Neuron (in vitro differentiated cells): ENCODE results near the gene E4F1.

Experiments
- H2AFZ ChIP-seq: one replicate; pipeline ENCODE4 v1.6.1; 2013; ENCODE audit warnings: low read depth, mild to moderate bottlenecking, inconsistent platforms, low read length, moderate library complexity
- H3K27me3 ChIP-seq: one replicate; pipeline ENCODE4 v1.6.1; 2013; ENCODE audit warnings: low read length; ENCODE audit not compliant: insufficient read depth
- H3K36me3 ChIP-seq: one replicate; pipeline ENCODE4 v1.6.1; 2013; ENCODE audit warnings: low read length; ENCODE audit not compliant: insufficient read depth
- H3K4me1 ChIP-seq: one replicate; pipeline ENCODE4 v1.6.1; 2013; ENCODE audit warnings: low read length; ENCODE audit not compliant: insufficient read depth
- H3K4me3 ChIP-seq: 2 replicates; pipeline ENCODE4 v1.5.1; 2013; ENCODE audit warnings: mild to moderate bottlenecking, low read length, moderate library complexity
- H3K9me3 ChIP-seq: one replicate; pipeline ENCODE4 v1.6.1; 2013; ENCODE audit warnings: low read length

The E4F1 gene

GRCh38 chr16:2284001-2284770 is 60.8 kb downstream of the E4F1 start:
- H3K27me3 ChIP-seq = no peaks in the 10 kb centered on the region
- H3K9me3 ChIP-seq = no peaks in the 10 kb centered on the region
- H3K4me3 ChIP-seq = no peak overlapping the region
- peaks cover 30% of the 10 kb centered on the region for H3K36me3 ChIP-seq
- H2AFZ ChIP-seq = no peak overlapping the region
- no peaks in the 10 kb centered on the region for H3K4me1 ChIP-seq

GRCh38 chr16:2284797-2285576 is 61.6 kb downstream of the E4F1 start:
- Histone ChIP-seq H3K36me3 (peaks cover 34% of the 10 kb centered on the region), H3K4me1 (no peaks in the 10 kb centered on the region), H3K4me3 (no peak overlapping the region), H2AFZ (no peak overlapping the region), H3K9me3 (no peaks in the 10 kb centered on the region), H3K27me3 (no peaks in the 10 kb centered on the region)
